ACHN (cell line): Measurements from ENCODE around the gene RNASE13.

Experiments
- DNase-seq: peaks from one replicate; pipeline ENCODE4 v3.0.0-alpha.2; 2015
- in situ Hi-C: cut with HindIII; loops from 2 replicates; pipeline ENCODE4 v1.10.0; 2017; ENCODE audit warnings: low sequenced_read_pairs, low pct_ligation_motif_present, low pct_unique_long_range_greater_than_20kb

The RNASE13 gene

GRCh38 chr14:21034707-21035106 lies at the start of gene RNASE13:
TSS of gene RNASE13 (minus strand) at chr14:21034807. CDS start at chr14:21034288, 519 bp downstream.
- DNase-seq: no peak
- in situ Hi-C loops: no loop called here

GRCh38 chr14:21084396-21084795 lies 49.8 kb upstream of the RNASE13 start:
- no peak for DNase-seq
- in situ Hi-C loops: no loop called here

- in situ Hi-C loops: no loop called here
- no peak for DNase-seq
Measured at GRCh38 chr14:21083565-21084325, 49.1 kb upstream of the RNASE13 start.

- in situ Hi-C loops: no loop called here
- no peak for DNase-seq
Measured at GRCh38 chr14:21081521-21082142, 47.0 kb upstream of the RNASE13 start.

- in situ Hi-C loops: no loop called here
- no peak for DNase-seq
Measured at GRCh38 chr14:21078726-21079125, 44.1 kb upstream of the RNASE13 start.

GRCh38 chr14:21078287-21078686 lies 43.7 kb upstream of the RNASE13 start:
- in situ Hi-C loops: no loop called here
- DNase-seq: no peak

- DNase-seq: no peak
- in situ Hi-C loops: no loop called here
Measured at GRCh38 chr14:21077672-21078071, 43.1 kb upstream of the RNASE13 start.

GRCh38 chr14:21075719-21076437 lies 41.3 kb upstream of the RNASE13 start:
- DNase-seq: no peak
- in situ Hi-C loops: no loop called here

- DNase-seq: no peak
- in situ Hi-C loops: no loop called here
Measured at GRCh38 chr14:21074398-21075272, 40.0 kb upstream of the RNASE13 start.

GRCh38 chr14:21073921-21074320 lies 39.3 kb upstream of the RNASE13 start:
- no peak for DNase-seq
- in situ Hi-C loops: no loop called here

GRCh38 chr14:21072781-21073339 lies 38.3 kb upstream of the RNASE13 start:
- DNase-seq: no peak
- in situ Hi-C loops: no loop called here

GRCh38 chr14:21072031-21072473 lies 37.4 kb upstream of the RNASE13 start:
- no peak for DNase-seq
- in situ Hi-C loops: no loop called here

- in situ Hi-C loops: no loop called here
- peak; percentile 85 for DNase-seq
Measured at GRCh38 chr14:21071225-21072030, 36.8 kb upstream of the RNASE13 start.

GRCh38 chr14:21070610-21071224 lies 36.1 kb upstream of the RNASE13 start:
- peak; percentile 37 for DNase-seq
- in situ Hi-C loops: no loop called here

- peak; percentile 35 for DNase-seq
- in situ Hi-C loops: no loop called here
Measured at GRCh38 chr14:21070083-21070609, 35.5 kb upstream of the RNASE13 start, which contains the start of gene ARHGEF40. TSS of gene ARHGEF40 (plus strand) at chr14:21070304. CDS start at chr14:21070397, 93 bp downstream.

GRCh38 chr14:21069388-21070082 lies 34.9 kb upstream of the RNASE13 start:
- in situ Hi-C loops: no loop called here
- peak; percentile 25 for DNase-seq
